K562 (cell line): ENCODE measurements around the gene KIT. TPM values are rescaled to one million over a fixed set of nuclear protein-coding genes. Genes with fewer than 3 reads are reported as not detected.

Experiments used
- ATAC-seq: fragments of 200-7000 bp; cut with Tn5 transposase; 3 replicates; pipeline ENCODE4 v1.9.1; 2020; ENCODE audit warnings: moderate library complexity
- BruUV-seq: library from RNA; stranded (reverse); fragments of 400-500 nt; replicated peaks from 2 replicates; lab custom pipeline; 2021; lab: Mats Ljungman, UMichigan
- CTCF ChIA-PET: fragments of 300-600 bp; formaldehyde crosslinking; extraction: SDS; loops from one replicate; lab custom pipeline; 2021; ENCODE audit warnings: low intra/inter-chr PET ratio; lab: Yijun Ruan, JAX
- POLR2A ChIA-PET: fragments of 300-600, 350-650 bp; sonication (Branson Sonifier 250); formaldehyde crosslinking; extraction: SDS; loops from one replicate; lab custom pipeline; 2021; ENCODE audit warnings: antibody characterized with exemption, inconsistent platforms; lab: Yijun Ruan, JAX
- DNase-seq, 4 experiments: peaks; one replicate each; pipeline versions ENCODE4 v3.0.0 to v3.0.0-alpha.2; 2011 to 2018; ENCODE audit warnings: low spot score in 3 of 4, mixed read lengths in 3 of 4; ENCODE audit errors: extremely low read depth in 1 of 4
- FAIRE-seq: peaks from 2 replicates; lab custom pipeline; 2011; peaks lifted over from hg19 to GRCh38; lab: Jason Lieb, UNC
- H2AFZ ChIP-seq: 2 replicates; pipeline ENCODE4 v1.6.0; 2011; ENCODE audit warnings: low read depth, low read length, control low read depth, inconsistent platforms
- H3K27ac ChIP-seq: fragments of 200-600 bp; 3 replicates; pipeline ENCODE4 v1.8.0; 2011; ENCODE audit warnings: low read depth, mild to moderate bottlenecking, control low read depth, inconsistent platforms, low read length, moderate library complexity, mixed read lengths; ENCODE audit errors: extremely low read depth
- H3K27me3 ChIP-seq, 2 experiments: fragments of 300-600 bp in 1 of 2; 2 replicates in 1 of 2; 3 replicates in 1 of 2; pipeline versions ENCODE4 v1.6.0 to v1.8.0; 2011; ENCODE audit warnings: inconsistent platforms in 2 of 2, low read length in 2 of 2, mild to moderate bottlenecking in 1 of 2, mixed read lengths in 1 of 2, moderate library complexity in 1 of 2; ENCODE audit not compliant: control insufficient read depth in 2 of 2, insufficient read depth in 2 of 2
- H3K36me3 ChIP-seq: fragments of 300-600 bp; 3 replicates; pipeline ENCODE4 v1.8.0; 2011; ENCODE audit warnings: mild to moderate bottlenecking, low read length, inconsistent platforms; ENCODE audit not compliant: control insufficient read depth, insufficient read depth
- H3K4me1 ChIP-seq, 2 experiments: fragments of 200-600 bp in 1 of 2; replicated peaks in 1 of 2; 2 replicates in 1 of 2; 3 replicates in 1 of 2; pipeline versions ENCODE4 v1.5.1 to v1.8.0; 2011; ENCODE audit warnings: inconsistent platforms in 2 of 2, low read length in 2 of 2, mild to moderate bottlenecking in 1 of 2, mixed read lengths in 1 of 2, moderate library complexity in 1 of 2; ENCODE audit not compliant: control insufficient read depth in 2 of 2, insufficient read depth in 2 of 2
- H3K4me2 ChIP-seq: 2 replicates; pipeline ENCODE4 v1.6.1; 2011; ENCODE audit warnings: low read length, control low read depth, inconsistent platforms, mixed read lengths; ENCODE audit not compliant: insufficient read depth
- H3K4me3 ChIP-seq: fragments of 200-600 bp; sonication (generic), shearing (Covaris generic); 2 replicates; pipeline ENCODE4 v1.5.1; 2016; ENCODE audit warnings: control low read depth, inconsistent platforms
- H3K79me2 ChIP-seq: fragments of 200-600 bp; 3 replicates; pipeline ENCODE4 v1.8.0; 2011; ENCODE audit warnings: low read length, inconsistent platforms; ENCODE audit not compliant: control insufficient read depth, insufficient read depth
- H3K9ac ChIP-seq, 2 experiments: 2 replicates each; pipeline versions ENCODE4 v1.6.0 to v1.6.1; 2011; ENCODE audit warnings: low read depth in 2 of 2, low read length in 2 of 2, control low read depth in 1 of 2, inconsistent platforms in 1 of 2, mild to moderate bottlenecking in 1 of 2, mixed read lengths in 1 of 2; ENCODE audit not compliant: insufficient read depth in 1 of 2
- H3K9me1 ChIP-seq: one replicate; pipeline ENCODE4 v1.6.0; 2011; ENCODE audit warnings: inconsistent platforms, mild to moderate bottlenecking, low read length, moderate library complexity; ENCODE audit not compliant: control insufficient read depth, insufficient read depth
- H3K9me3 ChIP-seq: replicated peaks from 2 replicates; pipeline ENCODE4 v1.5.1; 2011; ENCODE audit warnings: low read depth, low read length, inconsistent platforms; ENCODE audit not compliant: control insufficient read depth, insufficient read depth
- H4K20me1 ChIP-seq: replicated peaks from 2 replicates; pipeline ENCODE4 v1.6.1; 2011; ENCODE audit warnings: low read length, inconsistent platforms, mixed read lengths; ENCODE audit not compliant: control insufficient read depth, insufficient read depth
- BACH1 ChIP-seq: fragments of 200-800 bp; sonication (Bioruptor generic); IDR thresholded peaks from 2 replicates; pipeline ENCODE4 v1.6.1; 2016; ENCODE audit warnings: missing genetic modification characterization, missing compliant biosample characterization
- CEBPZ ChIP-seq: fragments of 150-350 bp; IDR thresholded peaks from 2 replicates; pipeline ENCODE4 v1.6.1; 2014; ENCODE audit warnings: low read depth, mild to moderate bottlenecking, low read length, borderline replicate concordance
- DDX20 ChIP-seq: fragments of 450-650 bp; IDR thresholded peaks from 2 replicates; pipeline ENCODE4 v1.6.1; 2016; ENCODE audit warnings: missing genetic modification characterization, low read depth, mild to moderate bottlenecking, missing compliant biosample characterization, moderate library complexity
- MBD2 ChIP-seq: sonication (generic); IDR thresholded peaks from 2 replicates; pipeline ENCODE4 v1.6.1; 2016; ENCODE audit warnings: low read depth, borderline replicate concordance
- SRSF7 ChIP-seq: fragments of 200-400 bp; formaldehyde crosslinking; optimal IDR thresholded peaks from 2 replicates; pipeline ENCODE3; 2017; ENCODE audit warnings: mild to moderate bottlenecking, low read depth, low read length
- ZNF395 ChIP-seq: fragments of 200-800 bp; sonication (Bioruptor generic); IDR thresholded peaks from 2 replicates; pipeline ENCODE4 v1.6.1; 2017; ENCODE audit warnings: missing genetic modification characterization, missing compliant biosample characterization
- ZNF668 ChIP-seq: fragments of 250-450 bp; sonication (Bioruptor Pico); IDR thresholded peaks from 2 replicates; pipeline ENCODE4 v1.8.0; 2022; ENCODE audit warnings: mild to moderate bottlenecking, inconsistent platforms
- WGBS: fragments of 100-300 bp; shearing (Covaris generic); methylation state at CpG from one replicate; pipeline ENCODE4 v1.1.6; 2016; ENCODE audit warnings: low coverage, mixed read lengths; ENCODE audit not compliant: insufficient coverage; ENCODE audit errors: missing lambda C conversion rate; 5-methylcytosine and 5-hydroxymethylcytosine counted together
- in situ Hi-C: fragments of 300-500 bp; cut with MboI; formaldehyde crosslinking; loops from 4 replicates; pipeline ENCODE4 v1.15.0; 2018; ENCODE audit warnings: inconsistent platforms, mixed read lengths
- intact Hi-C: fragments of 100-400 bp; cut with micrococcal nuclease; formaldehyde crosslinking; loops from 2 replicates; pipeline ENCODE4 v1.14.2; 2022
- polyA plus RNA-seq, 8 experiments: library from polyadenylated mRNA; depleted of rRNA in 4 of 8; stranded (reverse) in 5 of 8; unstranded in 3 of 8; fragments of >200 nt; fragmentation: Nextera tagmentation in 2 of 8; fragmentation: Illumina TruSeq in 1 of 8; extraction: Ambion mirVana in 2 of 8; extraction: Trizol in 1 of 8; gene quantifications; 2 replicates each; pipeline versions ENCODE4 v1.2.1 to v1.2.3, GENCODE V29; 2011 to 2014; ENCODE audit warnings: inconsistent platforms in 1 of 8, missing spikeins in 1 of 8
- total RNA-seq, 7 experiments: library from RNA; depleted of rRNA in 6 of 7; stranded (reverse); fragments of >200 nt in 6 of 7; fragmentation: Illumina TruSeq in 2 of 7; extraction: Trizol in 2 of 7; gene quantifications; 2 replicates each; pipeline versions ENCODE4 v1.2.1 to v1.2.3, GENCODE V29; 2011 to 2021; ENCODE audit warnings: low replicate concordance in 1 of 7

KIT gene
- total and polyA plus RNA-seq, 9 of the 15 experiments (the other 6 are each of a cell fraction or from before 2014, with no cell fraction given) = 0.27 to 5.6 (median 0.57) TPM

GRCh38 chr4:54779036-54779435 is 121.3 kb downstream of the KIT start:
- FAIRE-seq (no peak), ATAC-seq (no peak), DNase-seq (no peak)
- Histone ChIP-seq H3K4me3 (no peak overlapping the region), H3K9me1 (no peaks in the 10 kb centered on the region), H3K4me1 (peaks cover 0 to 4% of the 10 kb centered on the region in 2 experiments; a peak in 1 of 5 replicates), H3K27me3 (peaks cover 0 to 2% of the 10 kb centered on the region in 2 experiments; a peak in 3 of 5 replicates), H4K20me1 (no peaks in the 10 kb centered on the region), H3K79me2 (no peaks in the 10 kb centered on the region), H3K36me3 (no peaks in the 10 kb centered on the region), H3K4me2 (no peak overlapping the region), H3K9ac (no peak overlapping the region), H3K9me3 (no peaks in the 10 kb centered on the region), H3K27ac (no peak overlapping the region), H2AFZ (no peak overlapping the region)
- CTCF ChIA-PET = no interaction called here
- in situ Hi-C loops = no loop called here
- 0% methylated on average over 2 of the region's 2 CpGs for WGBS
- no TSS peak for BruUV-seq
- intact Hi-C loops = no loop called here
- TF ChIP-seq ZNF395 (CRISPR knock-in tag) = no peak
- no peak for TF ChIP-seq ZNF668
- TF ChIP-seq DDX20 (tag) = no peak
- no peak for TF ChIP-seq BACH1
- no peak for TF ChIP-seq MBD2
- no peak for TF ChIP-seq CEBPZ
- no peak for TF ChIP-seq SRSF7
- POLR2A ChIA-PET = no interaction called here
